ENCODE data around the gene CACTIN. TPM values are rescaled to one million over a fixed set of nuclear protein-coding genes. Genes with fewer than 3 reads are reported as not detected.

The CACTIN gene
- total and polyA plus RNA-seq, 4 donors, result 16.7 to 23.4 (median 18.7) TPM

DNA sequence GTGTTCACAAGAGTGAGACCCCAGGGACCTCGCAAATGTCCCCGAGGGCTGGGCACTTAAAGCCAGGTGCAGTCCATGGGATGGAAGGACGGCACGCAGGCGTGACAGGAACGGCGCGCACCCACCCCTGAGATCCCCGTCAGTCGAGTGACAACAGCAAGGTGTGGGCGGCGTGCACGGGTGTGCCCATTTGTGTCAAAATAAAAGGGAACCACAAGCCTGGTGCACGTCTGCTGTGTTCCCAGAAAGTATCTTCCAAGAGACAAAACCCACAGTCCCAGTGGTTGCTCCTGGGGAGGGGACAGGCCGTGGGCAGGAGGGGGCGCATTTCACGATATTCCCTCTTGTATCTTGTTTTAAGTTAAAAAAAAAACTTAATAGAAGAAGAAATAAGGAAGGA is 15.7 kb upstream of the CACTIN start:
- H3K27me3 ChIP-seq (ENCODE audit: control insufficient read depth in 3 of 3, insufficient read depth in 3 of 3, low read length in 2 of 3), result no peaks in the 10 kb centered on the region
- TF ChIP-seq, protein P1, sequence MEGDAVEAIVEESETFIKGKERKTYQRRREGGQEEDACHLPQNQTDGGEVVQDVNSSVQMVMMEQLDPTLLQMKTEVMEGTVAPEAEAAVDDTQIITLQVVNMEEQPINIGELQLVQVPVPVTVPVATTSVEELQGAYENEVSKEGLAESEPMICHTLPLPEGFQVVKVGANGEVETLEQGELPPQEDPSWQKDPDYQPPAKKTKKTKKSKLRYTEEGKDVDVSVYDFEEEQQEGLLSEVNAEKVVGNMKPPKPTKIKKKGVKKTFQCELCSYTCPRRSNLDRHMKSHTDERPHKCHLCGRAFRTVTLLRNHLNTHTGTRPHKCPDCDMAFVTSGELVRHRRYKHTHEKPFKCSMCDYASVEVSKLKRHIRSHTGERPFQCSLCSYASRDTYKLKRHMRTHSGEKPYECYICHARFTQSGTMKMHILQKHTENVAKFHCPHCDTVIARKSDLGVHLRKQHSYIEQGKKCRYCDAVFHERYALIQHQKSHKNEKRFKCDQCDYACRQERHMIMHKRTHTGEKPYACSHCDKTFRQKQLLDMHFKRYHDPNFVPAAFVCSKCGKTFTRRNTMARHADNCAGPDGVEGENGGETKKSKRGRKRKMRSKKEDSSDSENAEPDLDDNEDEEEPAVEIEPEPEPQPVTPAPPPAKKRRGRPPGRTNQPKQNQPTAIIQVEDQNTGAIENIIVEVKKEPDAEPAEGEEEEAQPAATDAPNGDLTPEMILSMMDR (IDR thresholded peaks at IDR 0.05; ENCODE audit: control extremely low read depth, extremely low read depth), result no peak
- no peak overlapping the region for H3K27ac ChIP-seq (ENCODE audit: low read depth in 1 of 2, low read length in 1 of 2)
- no peak overlapping the region for H3K9ac ChIP-seq (ENCODE audit: insufficient read depth in 1 of 2, low read length in 2 of 2)
- H3K36me3 ChIP-seq (ENCODE audit: control insufficient read depth in 4 of 4, insufficient read depth in 4 of 4, low read length in 4 of 4), result peaks cover 0 to 64% (median 13%) of the 10 kb centered on the region in 4 donors
- H3K9me3 ChIP-seq (ENCODE audit: control insufficient read depth in 4 of 4, insufficient read depth in 3 of 4, low read length in 3 of 4), result no peaks in the 10 kb centered on the region
- DNase-seq (no peak), ATAC-seq (ENCODE audit: insufficient read depth, low FRiP score) (no peak)
- H3K4me3 ChIP-seq, result no peak overlapping the region
- 94 to 95% methylated on average over 17 of the region's 17 CpGs for WGBS, 2 donors
- peaks cover 0 to 5% (median 0%) of the 10 kb centered on the region in 5 donors for H3K4me1 ChIP-seq (ENCODE audit: control insufficient read depth in 5 of 5, insufficient read depth in 5 of 5, low read length in 5 of 5)

DNA sequence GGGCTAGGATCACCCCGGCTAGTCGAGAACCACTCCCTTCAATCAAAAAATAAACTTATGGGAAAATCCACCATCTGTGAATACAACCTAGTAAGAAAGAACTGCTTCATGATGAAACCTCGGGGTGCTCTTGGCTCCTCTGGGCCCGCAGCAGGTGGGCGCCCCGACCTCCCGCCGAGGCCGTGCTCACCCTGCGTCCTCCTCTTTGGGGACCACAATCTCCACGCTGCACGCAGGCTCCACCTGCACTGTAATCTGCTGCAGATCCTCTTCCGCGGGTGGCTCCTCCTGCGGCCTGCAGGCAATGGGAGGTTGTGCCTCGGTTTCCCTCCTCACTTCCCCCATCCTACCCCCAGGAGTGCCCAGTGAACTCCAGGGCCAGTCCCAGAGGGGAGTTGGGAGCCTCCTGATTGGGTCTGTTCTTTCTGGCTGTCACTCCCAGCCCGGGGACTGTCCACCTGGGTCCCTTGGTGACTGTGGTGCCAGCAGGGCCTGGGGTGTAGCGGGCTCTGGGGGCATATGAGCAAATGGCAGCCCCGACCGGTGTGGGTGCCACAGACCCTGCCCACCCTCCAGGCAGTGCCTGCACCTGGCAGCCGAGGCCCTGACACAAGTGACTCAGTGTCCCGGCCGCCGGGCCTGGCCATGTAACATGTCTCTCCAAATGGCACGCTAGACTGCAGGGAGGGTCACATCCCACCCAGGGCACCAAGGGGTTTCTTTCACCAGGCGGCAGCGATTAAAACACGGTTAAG is 15.1 kb upstream of the CACTIN start:
- Histone ChIP-seq H3K9me3 (ENCODE audit: control insufficient read depth in 4 of 4, insufficient read depth in 3 of 4, low read length in 3 of 4) (no peaks in the 10 kb centered on the region), H3K4me3 (no peak overlapping the region), H3K36me3 (ENCODE audit: control insufficient read depth in 4 of 4, insufficient read depth in 4 of 4, low read length in 4 of 4) (peaks cover 0 to 67% (median 13%) of the 10 kb centered on the region in 4 donors), H3K27me3 (ENCODE audit: control insufficient read depth in 3 of 3, insufficient read depth in 3 of 3, low read length in 2 of 3) (no peaks in the 10 kb centered on the region), H3K9ac (ENCODE audit: insufficient read depth in 1 of 2, low read length in 2 of 2) (no peak overlapping the region), H3K4me1 (ENCODE audit: control insufficient read depth in 5 of 5, insufficient read depth in 5 of 5, low read length in 5 of 5) (peaks cover 0 to 5% (median 0%) of the 10 kb centered on the region in 5 donors), H3K27ac (ENCODE audit: low read depth in 1 of 2, low read length in 1 of 2) (no peak overlapping the region)
- 95% methylated on average over 28 of the region's 28 CpGs for WGBS, 2 donors
- TF ChIP-seq, protein P1 (IDR thresholded peaks at IDR 0.05; ENCODE audit: control extremely low read depth, extremely low read depth), result no peak
- DNase-seq, result no peak
- ATAC-seq (ENCODE audit: insufficient read depth, low FRiP score), result no peak

DNA sequence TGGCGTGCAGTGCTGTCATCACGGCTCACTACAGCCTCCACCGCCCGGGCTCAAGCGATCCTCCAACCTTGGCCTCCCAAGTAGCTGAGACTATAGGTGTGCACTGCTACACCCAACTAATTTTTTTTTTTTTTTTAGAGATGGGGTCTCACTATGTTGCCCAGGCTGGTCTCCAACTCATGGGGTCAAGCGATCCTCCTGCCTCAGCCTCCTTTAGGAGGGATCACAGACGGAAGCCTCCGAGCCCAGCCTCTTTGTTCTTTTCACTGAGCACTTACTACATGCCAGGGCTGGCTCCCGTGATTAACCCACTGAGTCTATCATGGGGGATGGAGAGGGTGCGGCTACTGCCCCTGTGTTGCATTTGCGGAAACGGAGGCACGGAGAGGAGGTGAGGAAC is 12.9 kb upstream of the CACTIN start:
- no peak for ATAC-seq (ENCODE audit: insufficient read depth, low FRiP score)
- H3K4me3 ChIP-seq, result no peak overlapping the region
- no peak overlapping the region for H3K27ac ChIP-seq (ENCODE audit: low read depth in 1 of 2, low read length in 1 of 2)
- no peak overlapping the region for H3K9ac ChIP-seq (ENCODE audit: insufficient read depth in 1 of 2, low read length in 2 of 2)
- DNase-seq, result no peak
- H3K36me3 ChIP-seq (ENCODE audit: control insufficient read depth in 4 of 4, insufficient read depth in 4 of 4, low read length in 4 of 4), result peaks cover 0 to 57% (median 8%) of the 10 kb centered on the region in 4 donors
- TF ChIP-seq, protein P1 (IDR thresholded peaks at IDR 0.05; ENCODE audit: control extremely low read depth, extremely low read depth), result no peak
- H3K4me1 ChIP-seq (ENCODE audit: control insufficient read depth in 5 of 5, insufficient read depth in 5 of 5, low read length in 5 of 5), result no peaks in the 10 kb centered on the region
- 97 to 98% methylated on average over 13 of the region's 13 CpGs for WGBS, 2 donors
- H3K9me3 ChIP-seq (ENCODE audit: control insufficient read depth in 4 of 4, insufficient read depth in 3 of 4, low read length in 3 of 4), result no peaks in the 10 kb centered on the region
- H3K27me3 ChIP-seq (ENCODE audit: control insufficient read depth in 3 of 3, insufficient read depth in 3 of 3, low read length in 2 of 3), result no peaks in the 10 kb centered on the region
